ENCODE data around the gene FAM171A1. TPM values are rescaled to one million over a fixed set of nuclear protein-coding genes. Genes with fewer than 3 reads are reported as not detected.

The FAM171A1 gene
- total and polyA plus RNA-seq, 2 of the 13 experiments (the other 11 are each of a cell fraction or from before 2014, with no cell fraction given) = 21.5 to 34.7 TPM

- TF ChIP-seq ATF2 (CRISPR knock-in tag; IDR thresholded peaks at IDR 0.05) (peak; percentile 95), TBX2 (CRISPR knock-in tag; IDR thresholded peaks at IDR 0.05; ENCODE audit: borderline replicate concordance) (peak; percentile 82; the same call in 1 of the 2 replicates), SMC3 (IDR thresholded peaks at IDR 0.05; ENCODE audit: low read length) (peak; percentile 19; the same call in 1 of the 2 replicates), GATAD1 (CRISPR knock-in tag; IDR thresholded peaks at IDR 0.05) (peak; percentile 54; the same call in 1 of the 2 replicates), ZNF317 (CRISPR knock-in tag; IDR thresholded peaks at IDR 0.05) (peak; percentile 84; the same call in 1 of the 2 replicates), ZNF318 (CRISPR knock-in tag; IDR thresholded peaks at IDR 0.05) (peak; percentile 77; the same call in 1 of the 2 replicates), PHF21A (CRISPR knock-in tag; IDR thresholded peaks at IDR 0.05) (peak; percentile 31; the same call in 1 of the 2 replicates), ZNF362 (CRISPR knock-in tag; IDR thresholded peaks at IDR 0.05; ENCODE audit: borderline replicate concordance) (peak; percentile 67), TBP (CRISPR knock-in tag; IDR thresholded peaks at IDR 0.05) (no peak), ZNF709 (CRISPR knock-in tag; IDR thresholded peaks at IDR 0.05) (no peak), ZNF629 (CRISPR knock-in tag; conservative IDR thresholded peaks at IDR 0.05) (peak; percentile 43; the same call in 1 of the 2 replicates), ZGPAT (CRISPR knock-in tag; IDR thresholded peaks at IDR 0.05) (peak; percentile 88), CBFB (CRISPR knock-in tag; IDR thresholded peaks at IDR 0.05) (peak; percentile 71; the same call in 1 of the 2 replicates), ZEB1 (IDR thresholded peaks at IDR 0.05; ENCODE audit: insufficient replicate concordance, low read depth) (no peak), ZNF44 (CRISPR knock-in tag; IDR thresholded peaks at IDR 0.05) (0 out of 2 replicates have a peak, but pooled peaks have one; percentile 59), ZSCAN9 (CRISPR knock-in tag; IDR thresholded peaks at IDR 0.05; ENCODE audit: borderline replicate concordance) (peak; percentile 77; the same call in 1 of the 2 replicates), KDM6A (CRISPR knock-in tag; IDR thresholded peaks at IDR 0.05; ENCODE audit: low read depth) (peak; percentile 76), ZNF124 (CRISPR knock-in tag; IDR thresholded peaks at IDR 0.05) (peak; percentile 72; the same call in 1 of the 2 replicates), NR1H2 (CRISPR knock-in tag; IDR thresholded peaks at IDR 0.05; ENCODE audit: borderline replicate concordance, low read depth) (no peak)
Observed at GRCh38 chr10:15344876-15345285, 26.2 kb downstream of the FAM171A1 start (continued).
